Subcutaneous abdominal adipose tissue (tissue), 5 donors: ENCODE measurements around the gene NKD2.
"Not testable (repeated sequence)": the region's sequence is repeated elsewhere in the genome, so short reads cannot be mapped to it uniquely, and the experiment has no call there.

Experiments
- H3K27ac ChIP-seq: one replicate; pipeline ENCODE4 v1.7.0; 2013; ENCODE audit warnings: low read depth, mild to moderate bottlenecking, inconsistent platforms, low read length, moderate library complexity
- H3K27me3 ChIP-seq, 5 donors: one replicate each; pipeline ENCODE4 v1.7.0; 2013; ENCODE audit warnings: low read length in 5 of 5, inconsistent platforms in 1 of 5; ENCODE audit not compliant: control insufficient read depth in 5 of 5, insufficient read depth in 4 of 5
- H3K36me3 ChIP-seq, 5 donors: one replicate each; pipeline ENCODE4 v1.7.0; 2013; ENCODE audit warnings: low read length in 5 of 5; ENCODE audit not compliant: control insufficient read depth in 5 of 5, insufficient read depth in 5 of 5
- H3K4me1 ChIP-seq, 5 donors: one replicate each; pipeline ENCODE4 v1.7.0; 2013; ENCODE audit warnings: low read length in 5 of 5, mild to moderate bottlenecking in 3 of 5, moderate library complexity in 1 of 5; ENCODE audit not compliant: control insufficient read depth in 5 of 5, insufficient read depth in 5 of 5
- H3K4me3 ChIP-seq, 5 donors: one replicate each; pipeline ENCODE4 v1.7.0; 2013; ENCODE audit warnings: low read length in 5 of 5, low read depth in 1 of 5
- H3K9ac ChIP-seq, 5 donors: one replicate each; pipeline ENCODE4 v1.7.0; 2013; ENCODE audit warnings: low read length in 5 of 5, mild to moderate bottlenecking in 4 of 5, moderate library complexity in 3 of 5
- H3K9me3 ChIP-seq, 5 donors: one replicate each; pipeline ENCODE4 v1.7.0; 2013; ENCODE audit warnings: low read length in 5 of 5; ENCODE audit not compliant: control insufficient read depth in 5 of 5
- donor health status: healthy.
- donor health status: healthy.
- donor health status: healthy.
- donor health status: healthy.
- donor health status: healthy.

NKD2 gene

GRCh38 chr5:1076406-1076805 is 67.8 kb downstream of the NKD2 start:
- H3K9ac ChIP-seq, result no peak overlapping the region
- H3K4me3 ChIP-seq, result no peak overlapping the region
- H3K36me3 ChIP-seq, result peaks cover 0 to 81% (median 74%) of the 10 kb centered on the region in 5 donors
- no peaks in the 10 kb centered on the region for H3K9me3 ChIP-seq
- H3K4me1 ChIP-seq, result no peaks in the 10 kb centered on the region
- no peak overlapping the region for H3K27ac ChIP-seq
- no peaks in the 10 kb centered on the region for H3K27me3 ChIP-seq

GRCh38 chr5:1077026-1077425 is 68.4 kb downstream of the NKD2 start:
- H3K4me3 ChIP-seq, result no peak overlapping the region
- no peak overlapping the region for H3K27ac ChIP-seq
- H3K4me1 ChIP-seq, result no peaks in the 10 kb centered on the region
- H3K9ac ChIP-seq, result no peak overlapping the region
- H3K36me3 ChIP-seq, result peaks cover 0 to 85% (median 78%) of the 10 kb centered on the region in 5 donors
- no peaks in the 10 kb centered on the region for H3K27me3 ChIP-seq
- H3K9me3 ChIP-seq, result no peaks in the 10 kb centered on the region

- Histone ChIP-seq H3K36me3 (peaks cover 0 to 85% (median 78%) of the 10 kb centered on the region in 5 donors), H3K9ac (no peak overlapping the region), H3K9me3 (no peaks in the 10 kb centered on the region), H3K27me3 (no peaks in the 10 kb centered on the region), H3K4me1 (no peaks in the 10 kb centered on the region), H3K4me3 (no peak overlapping the region), H3K27ac (no peak overlapping the region)
Observed at GRCh38 chr5:1077491-1078020, 69.0 kb downstream of the NKD2 start.

GRCh38 chr5:1078206-1078605 is 69.6 kb downstream of the NKD2 start:
- H3K36me3 ChIP-seq, result peaks cover 0 to 87% (median 77%) of the 10 kb centered on the region in 5 donors
- no peak overlapping the region for H3K4me3 ChIP-seq
- H3K9ac ChIP-seq, result no peak overlapping the region
- no peaks in the 10 kb centered on the region for H3K4me1 ChIP-seq
- H3K9me3 ChIP-seq, result no peaks in the 10 kb centered on the region
- no peaks in the 10 kb centered on the region for H3K27me3 ChIP-seq
- no peak overlapping the region for H3K27ac ChIP-seq

- Histone ChIP-seq H3K27ac (no peak overlapping the region), H3K36me3 (peaks cover 0 to 87% (median 77%) of the 10 kb centered on the region in 5 donors), H3K9me3 (no peaks in the 10 kb centered on the region)
Observed at GRCh38 chr5:1078851-1079250, 70.2 kb downstream of the NKD2 start.

GRCh38 chr5:1079486-1079885 is 70.9 kb downstream of the NKD2 start:
- H3K36me3 ChIP-seq, result peaks cover 0 to 88% (median 80%) of the 10 kb centered on the region in 5 donors

More at GRCh38 chr5:1078851-1079250, 70.2 kb downstream of the NKD2 start:
- no peak overlapping the region for H3K9ac ChIP-seq
- H3K4me3 ChIP-seq, result no peak overlapping the region
- no peaks in the 10 kb centered on the region for H3K27me3 ChIP-seq
- no peaks in the 10 kb centered on the region for H3K4me1 ChIP-seq

GRCh38 chr5:1079961-1080360 is 71.4 kb downstream of the NKD2 start:
- Histone ChIP-seq H3K27ac (no peak overlapping the region), H3K36me3 (peaks cover 0 to 88% (median 80%) of the 10 kb centered on the region in 5 donors), H3K4me3 (no peak overlapping the region), H3K27me3 (no peaks in the 10 kb centered on the region), H3K4me1 (no peaks in the 10 kb centered on the region), H3K9ac (no peak overlapping the region), H3K9me3 (no peaks in the 10 kb centered on the region)

More at GRCh38 chr5:1079486-1079885, 70.9 kb downstream of the NKD2 start:
- Histone ChIP-seq H3K27ac (no peak overlapping the region), H3K9ac (no peak overlapping the region), H3K4me1 (no peaks in the 10 kb centered on the region), H3K9me3 (no peaks in the 10 kb centered on the region), H3K4me3 (no peak overlapping the region), H3K27me3 (no peaks in the 10 kb centered on the region)

GRCh38 chr5:1080432-1080831 is 71.8 kb downstream of the NKD2 start:
- Histone ChIP-seq H3K27ac (no peak overlapping the region), H3K9ac (no peak overlapping the region), H3K36me3 (peaks cover 0 to 88% (median 79%) of the 10 kb centered on the region in 5 donors), H3K9me3 (no peaks in the 10 kb centered on the region), H3K4me1 (no peaks in the 10 kb centered on the region), H3K4me3 (no peak overlapping the region), H3K27me3 (no peaks in the 10 kb centered on the region)

GRCh38 chr5:1081519-1081918 is 72.9 kb downstream of the NKD2 start:
- H3K9ac ChIP-seq, result no peak overlapping the region
- no peak overlapping the region for H3K4me3 ChIP-seq
- H3K36me3 ChIP-seq, result peaks cover 0 to 87% (median 78%) of the 10 kb centered on the region in 5 donors
- H3K4me1 ChIP-seq, result no peaks in the 10 kb centered on the region
- H3K27me3 ChIP-seq, result no peaks in the 10 kb centered on the region
- H3K27ac ChIP-seq, result no peak overlapping the region
- H3K9me3 ChIP-seq, result no peaks in the 10 kb centered on the region

- H3K27me3 ChIP-seq, H3K9ac ChIP-seq, H3K4me3 ChIP-seq, H3K4me1 ChIP-seq, H3K9me3 ChIP-seq: not testable (repeated sequence)
- Histone ChIP-seq H3K36me3 (peaks cover 0 to 88% (median 79%) of the 10 kb centered on the region in 5 donors), H3K27ac (peak overlapping the region; percentile 60)
Observed at GRCh38 chr5:1083026-1083425, 74.4 kb downstream of the NKD2 start.
